Mesenteric fat pad (tissue), 1 donor: ENCODE data around the gene GRB7. TPM values are rescaled to one million over a fixed set of nuclear protein-coding genes. Genes with fewer than 3 reads are reported as not detected.

ENCODE experiments used
- DNase-seq: peaks from one replicate; pipeline ENCODE4 v3.0.0-alpha.2; 2020; ENCODE audit warnings: low spot score
- microRNA-seq: library from miRNA; unstranded; fragments of <30 nt; microRNA quantifications from one replicate; pipeline ENCODE4 v1.2.0, GENCODE V29; 2020; ENCODE audit warnings: borderline number of aligned reads
- total RNA-seq: library from RNA; stranded (reverse); fragmentation: NEBNext Ultra II Directional; extraction: Animal tissue kit (Norgen Biotek cat#: 25700); gene quantifications from one replicate; pipeline ENCODE4 v1.2.1, GENCODE V29; 2021
- donor health status: DM: yes; HTN: yes; CAD: no.

Gene GRB7
- total RNA-seq, 1 donor from 2014 or later = 0.29 TPM

DNA sequence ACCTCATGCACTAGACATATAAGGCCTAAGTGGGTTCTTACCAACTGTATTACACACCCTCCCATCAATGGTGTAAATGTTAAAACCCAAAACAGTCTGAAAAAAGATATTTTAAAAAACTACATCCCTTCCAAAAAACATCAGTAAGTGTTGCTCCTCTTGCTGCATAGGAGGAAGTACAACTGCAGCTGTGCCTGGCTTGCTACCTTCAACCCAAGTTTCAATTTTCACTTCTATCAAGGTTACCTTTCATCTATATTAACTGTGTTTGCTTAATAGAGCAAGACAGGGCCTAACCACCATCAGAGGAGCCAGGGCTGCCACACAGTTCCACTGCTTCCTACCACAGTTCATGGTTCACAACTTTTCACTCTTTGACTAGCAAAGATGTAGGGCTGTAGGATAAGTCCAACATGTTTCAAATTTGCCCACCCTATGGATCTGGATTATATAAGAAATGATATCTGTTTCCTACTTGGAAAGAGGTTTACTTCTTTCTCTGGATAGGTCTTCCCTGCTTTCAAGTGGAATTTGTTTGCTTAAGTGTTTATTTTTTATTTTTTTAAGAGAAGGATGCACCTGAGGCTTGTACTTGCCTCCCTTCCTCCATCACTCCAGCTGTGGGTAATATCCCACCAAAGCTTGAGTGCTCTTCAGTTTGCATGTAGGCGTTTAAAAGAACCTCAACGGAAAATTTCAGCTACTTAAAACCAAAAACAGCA lies 56.7 kb downstream of the GRB7 start:
- no peak for DNase-seq

Small RNAs within 50 kb of the gene (microRNA-seq; reads per million reads assigned to microRNA genes)
- gene MIR4728 = not detected

Other genes starting within 250 kb of the GRB7 start
- gene NEUROD2, start 130.0 kb upstream of the GRB7 start, total RNA-seq = not detected
- 33.1 TPM for gene PPP1R1B, start 111.0 kb upstream of the GRB7 start, total RNA-seq
- gene STARD3, start 100.8 kb upstream of the GRB7 start, total RNA-seq = 49.2 TPM
- 0.64 TPM for gene TCAP, start 72.6 kb upstream of the GRB7 start, total RNA-seq
- 0.35 TPM for gene PNMT, start 69.5 kb upstream of the GRB7 start, total RNA-seq
- 13.6 TPM for gene PGAP3, start 49.9 kb upstream of the GRB7 start, total RNA-seq
- gene ERBB2, start 37.9 kb upstream of the GRB7 start, total RNA-seq = 21.9 TPM
- 36.4 TPM for gene MIEN1, start 7.4 kb upstream of the GRB7 start, total RNA-seq
- 1.3 TPM for gene IKZF3, start 126.4 kb downstream of the GRB7 start, total RNA-seq
- gene ZPBP2, start 130.3 kb downstream of the GRB7 start, total RNA-seq = not detected
- gene GSDMB, start 180.7 kb downstream of the GRB7 start, total RNA-seq = 15.3 TPM
- 191 TPM for gene ORMDL3, start 189.7 kb downstream of the GRB7 start, total RNA-seq
- not detected for gene LRRC3C, start 189.8 kb downstream of the GRB7 start, total RNA-seq
- 2.2 TPM for gene GSDMA, start 225.1 kb downstream of the GRB7 start, total RNA-seq
- 94.2 TPM for gene PSMD3, start 242.9 kb downstream of the GRB7 start, total RNA-seq